ENCODE measurements around the gene MYPOP. TPM values are rescaled to one million over a fixed set of nuclear protein-coding genes. Genes with fewer than 3 reads are reported as not detected.

The MYPOP gene
- total and polyA plus RNA-seq, 2 experiments from 2014 or later: 3.1 to 3.5 TPM

DNA sequence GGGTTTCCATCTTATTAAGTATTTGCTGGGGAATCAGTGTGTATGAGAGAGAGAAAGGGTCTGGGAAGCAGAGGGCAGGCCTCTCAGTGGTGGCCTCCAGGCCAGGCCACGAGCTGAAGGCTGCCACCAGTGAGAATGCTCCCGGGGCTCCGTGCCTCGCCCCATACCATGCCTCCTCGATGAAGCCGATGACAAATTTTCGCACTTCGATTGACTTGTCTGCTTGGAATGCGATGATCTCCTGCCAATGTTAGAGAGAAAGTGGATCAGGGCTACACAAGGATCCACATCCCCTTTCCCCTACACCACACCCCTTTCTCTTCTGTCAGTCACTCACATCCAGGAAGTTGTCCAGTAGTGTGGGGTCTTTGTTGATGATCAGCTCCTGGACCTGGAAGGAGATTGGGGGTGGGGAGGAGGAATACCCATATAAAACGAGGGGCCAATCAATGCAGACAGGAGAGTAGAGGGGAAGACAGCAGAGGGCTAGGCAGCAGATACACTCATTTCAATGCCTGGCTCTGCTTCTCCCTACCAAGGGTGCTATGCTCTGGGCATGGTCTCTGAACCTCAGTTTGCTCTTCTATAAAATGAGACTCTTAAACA, 50.2 kb downstream of the MYPOP start:
- no peaks in the 10 kb centered on the region for H3K9me3 ChIP-seq (ENCODE audit: low read depth)
- TF ChIP-seq, protein P1, sequence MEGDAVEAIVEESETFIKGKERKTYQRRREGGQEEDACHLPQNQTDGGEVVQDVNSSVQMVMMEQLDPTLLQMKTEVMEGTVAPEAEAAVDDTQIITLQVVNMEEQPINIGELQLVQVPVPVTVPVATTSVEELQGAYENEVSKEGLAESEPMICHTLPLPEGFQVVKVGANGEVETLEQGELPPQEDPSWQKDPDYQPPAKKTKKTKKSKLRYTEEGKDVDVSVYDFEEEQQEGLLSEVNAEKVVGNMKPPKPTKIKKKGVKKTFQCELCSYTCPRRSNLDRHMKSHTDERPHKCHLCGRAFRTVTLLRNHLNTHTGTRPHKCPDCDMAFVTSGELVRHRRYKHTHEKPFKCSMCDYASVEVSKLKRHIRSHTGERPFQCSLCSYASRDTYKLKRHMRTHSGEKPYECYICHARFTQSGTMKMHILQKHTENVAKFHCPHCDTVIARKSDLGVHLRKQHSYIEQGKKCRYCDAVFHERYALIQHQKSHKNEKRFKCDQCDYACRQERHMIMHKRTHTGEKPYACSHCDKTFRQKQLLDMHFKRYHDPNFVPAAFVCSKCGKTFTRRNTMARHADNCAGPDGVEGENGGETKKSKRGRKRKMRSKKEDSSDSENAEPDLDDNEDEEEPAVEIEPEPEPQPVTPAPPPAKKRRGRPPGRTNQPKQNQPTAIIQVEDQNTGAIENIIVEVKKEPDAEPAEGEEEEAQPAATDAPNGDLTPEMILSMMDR (IDR thresholded peaks at IDR 0.05; ENCODE audit: poor library complexity): no peak
- TF ChIP-seq EZH2 (IDR thresholded peaks at IDR 0.05; ENCODE audit: borderline replicate concordance) (no peak), EZH2phosphoT487 (IDR thresholded peaks at IDR 0.05; ENCODE audit: low read depth, severe bottlenecking, unreplicated experiment) (no peak)
- WGBS (ENCODE audit: low lambda C conversion rate, missing lambda C conversion rate): 98% methylated on average over 10 of the region's 10 CpGs
- H3K4me3 ChIP-seq: no peak overlapping the region
- H3K79me2 ChIP-seq: peaks cover 25% of the 10 kb centered on the region
- no peaks in the 10 kb centered on the region for H3K9me2 ChIP-seq (replicated peaks; ENCODE audit: insufficient read depth)
- H3K36me3 ChIP-seq (replicated peaks; ENCODE audit: insufficient read depth, low read depth): no peaks in the 10 kb centered on the region
- H2AFZ ChIP-seq: no peak overlapping the region
- no peak overlapping the region for H3K27ac ChIP-seq
- no peaks in the 10 kb centered on the region for H3K27me3 ChIP-seq
- peaks cover 8% of the 10 kb centered on the region for H4K20me1 ChIP-seq (ENCODE audit: insufficient read depth, poor library complexity, severe bottlenecking)
- no peak overlapping the region for H3K4me2 ChIP-seq
- no peak for DNase-seq (ENCODE audit: low spot score)
- H3K4me1 ChIP-seq (ENCODE audit: insufficient read depth): no peaks in the 10 kb centered on the region

DNA sequence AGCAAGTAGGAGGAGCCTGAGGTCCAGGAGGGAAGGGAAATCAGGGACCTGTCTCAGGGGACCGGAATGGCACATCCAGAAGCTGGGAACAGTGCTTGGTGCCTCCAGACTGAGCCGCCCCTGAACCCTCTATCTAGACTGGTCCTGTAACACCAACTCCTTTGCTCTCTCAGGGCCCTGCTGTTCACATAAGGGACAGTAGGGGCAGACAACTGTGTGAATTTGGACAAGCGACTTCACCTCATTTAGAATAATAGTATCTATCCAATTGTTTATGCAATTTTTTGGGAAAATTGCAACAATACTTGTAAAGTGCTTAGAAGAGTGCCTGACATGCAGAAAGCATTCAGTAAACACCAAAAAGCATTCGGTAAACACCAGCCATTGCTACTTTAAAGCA, 53.5 kb downstream of the MYPOP start:
- H3K4me3 ChIP-seq: no peak overlapping the region
- TF ChIP-seq, protein P1 (IDR thresholded peaks at IDR 0.05; ENCODE audit: poor library complexity): peak; percentile 18
- TF ChIP-seq EZH2phosphoT487 (IDR thresholded peaks at IDR 0.05; ENCODE audit: low read depth, severe bottlenecking, unreplicated experiment): no peak
- TF ChIP-seq EZH2 (IDR thresholded peaks at IDR 0.05; ENCODE audit: borderline replicate concordance): no peak
- no peak overlapping the region for H2AFZ ChIP-seq
- H3K9me2 ChIP-seq (replicated peaks; ENCODE audit: insufficient read depth): no peaks in the 10 kb centered on the region
- H3K9me3 ChIP-seq (ENCODE audit: low read depth): no peaks in the 10 kb centered on the region
- no peak for DNase-seq (ENCODE audit: low spot score)
- no peaks in the 10 kb centered on the region for H3K79me2 ChIP-seq
- 89% methylated on average over 4 of the region's 4 CpGs for WGBS (ENCODE audit: low lambda C conversion rate, missing lambda C conversion rate)
- H3K4me1 ChIP-seq (ENCODE audit: insufficient read depth): no peaks in the 10 kb centered on the region
- H3K4me2 ChIP-seq: no peak overlapping the region
- no peaks in the 10 kb centered on the region for H3K27me3 ChIP-seq
- no peak overlapping the region for H3K27ac ChIP-seq
- H3K36me3 ChIP-seq (replicated peaks; ENCODE audit: insufficient read depth, low read depth): no peaks in the 10 kb centered on the region
- no peaks in the 10 kb centered on the region for H4K20me1 ChIP-seq (ENCODE audit: insufficient read depth, poor library complexity, severe bottlenecking)

DNA sequence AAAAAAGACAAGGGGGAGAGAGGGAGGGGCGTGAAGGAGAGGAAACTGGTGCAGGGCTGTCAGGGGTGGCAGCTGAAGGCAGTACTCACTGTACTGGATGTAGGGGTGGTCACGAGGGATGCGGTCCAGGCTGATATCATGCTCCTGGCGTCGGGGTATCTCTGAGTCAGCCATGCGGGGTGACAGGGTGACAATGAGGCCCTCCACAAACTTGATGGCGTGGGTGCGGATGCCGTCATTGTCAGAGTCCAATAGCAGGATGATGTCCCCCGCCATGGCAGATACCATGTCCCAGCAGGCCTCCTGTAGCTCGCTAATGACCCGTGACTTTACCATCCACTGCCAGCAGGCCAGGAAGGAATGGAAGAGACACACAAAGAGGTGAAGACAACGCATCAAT, 54.8 kb downstream of the MYPOP start:
- H3K79me2 ChIP-seq: no peaks in the 10 kb centered on the region
- DNase-seq (ENCODE audit: low spot score): no peak
- no peaks in the 10 kb centered on the region for H3K9me3 ChIP-seq (ENCODE audit: low read depth)
- no peak overlapping the region for H2AFZ ChIP-seq
- WGBS (ENCODE audit: low lambda C conversion rate, missing lambda C conversion rate): 94% methylated on average over 13 of the region's 13 CpGs
- H4K20me1 ChIP-seq (ENCODE audit: insufficient read depth, poor library complexity, severe bottlenecking): no peaks in the 10 kb centered on the region
- no peak overlapping the region for H3K4me3 ChIP-seq
- H3K27ac ChIP-seq: no peak overlapping the region
- no peaks in the 10 kb centered on the region for H3K36me3 ChIP-seq (replicated peaks; ENCODE audit: insufficient read depth, low read depth)
- H3K9me2 ChIP-seq (replicated peaks; ENCODE audit: insufficient read depth): no peaks in the 10 kb centered on the region
- TF ChIP-seq, protein P1 (IDR thresholded peaks at IDR 0.05; ENCODE audit: poor library complexity): no peak
- TF ChIP-seq EZH2phosphoT487 (IDR thresholded peaks at IDR 0.05; ENCODE audit: low read depth, severe bottlenecking, unreplicated experiment): no peak
- no peak for TF ChIP-seq EZH2 (IDR thresholded peaks at IDR 0.05; ENCODE audit: borderline replicate concordance)
- no peaks in the 10 kb centered on the region for H3K27me3 ChIP-seq
- no peak overlapping the region for H3K4me2 ChIP-seq
- H3K4me1 ChIP-seq (ENCODE audit: insufficient read depth): no peaks in the 10 kb centered on the region

Measured in hepatocyte (in vitro differentiated cells).